ENCODE data around the gene YTHDF1. TPM values are rescaled to one million over a fixed set of nuclear protein-coding genes. Genes with fewer than 3 reads are reported as not detected.

Gene YTHDF1
- total and polyA plus RNA-seq, 2 experiments from 2014 or later, result 35.9 to 57.4 TPM

DNA sequence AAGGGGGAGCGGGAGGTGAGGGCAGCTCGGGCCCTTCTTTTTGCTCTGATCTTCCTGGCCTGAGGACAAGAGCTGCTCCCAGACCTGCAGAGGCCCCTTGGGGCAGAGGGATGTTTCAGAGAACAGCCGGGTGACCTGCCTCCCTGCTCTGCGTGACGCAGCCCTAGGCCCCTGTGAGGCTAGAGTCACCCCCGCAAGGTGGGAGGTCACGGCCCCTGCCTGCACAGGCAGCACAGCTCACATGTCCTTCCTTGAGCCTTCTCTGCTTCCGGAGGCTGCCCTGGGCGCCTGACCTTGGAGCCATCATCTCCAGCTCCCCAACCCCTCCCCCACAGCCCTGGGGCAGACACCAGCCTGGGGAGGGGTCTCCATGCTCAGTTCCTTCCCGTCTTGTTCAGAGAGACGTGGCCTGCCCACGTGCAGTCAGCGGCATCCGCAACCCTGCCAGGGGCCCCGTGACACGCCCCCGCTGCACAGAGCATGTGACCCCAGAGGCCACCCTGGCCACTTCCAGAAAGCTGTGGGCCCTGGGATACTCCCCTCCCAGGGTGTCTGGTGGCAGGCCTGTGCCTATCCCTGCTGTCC lies 19.6 kb upstream of the YTHDF1 start, which contains the start of gene BIRC7:
Gene BIRC7, plus strand, starts transcription at position 507 of the 585 bp plus-strand sequence. CDS start 192 bp downstream, outside the sequence.
- Histone ChIP-seq H3K27ac (no peak within 1 kb of the TSS), H3K9me2 (replicated peaks; ENCODE audit: insufficient read depth) (no peaks in the 10 kb centered on the region), H3K4me3 (no peak within 1 kb of the TSS), H3K9me3 (ENCODE audit: low read depth) (no peaks in the 10 kb centered on the region), H3K27me3 (no peaks in the 10 kb centered on the region), H2AFZ (no peak within 1 kb of the TSS), H4K20me1 (ENCODE audit: insufficient read depth, poor library complexity, severe bottlenecking) (no peaks in the 10 kb centered on the region), H3K36me3 (replicated peaks; ENCODE audit: insufficient read depth, low read depth) (no peaks in the 10 kb centered on the region), H3K79me2 (no peaks in the 10 kb centered on the region), H3K4me1 (ENCODE audit: insufficient read depth) (peaks cover 13% of the 10 kb centered on the region), H3K4me2 (no peak within 1 kb of the TSS)
- DNase-seq (ENCODE audit: low spot score), result no peak
- TF ChIP-seq EZH2phosphoT487 (IDR thresholded peaks at IDR 0.05; ENCODE audit: low read depth, severe bottlenecking, unreplicated experiment) (no peak), EZH2 (IDR thresholded peaks at IDR 0.05; ENCODE audit: borderline replicate concordance) (no peak)
- TF ChIP-seq, protein P1, sequence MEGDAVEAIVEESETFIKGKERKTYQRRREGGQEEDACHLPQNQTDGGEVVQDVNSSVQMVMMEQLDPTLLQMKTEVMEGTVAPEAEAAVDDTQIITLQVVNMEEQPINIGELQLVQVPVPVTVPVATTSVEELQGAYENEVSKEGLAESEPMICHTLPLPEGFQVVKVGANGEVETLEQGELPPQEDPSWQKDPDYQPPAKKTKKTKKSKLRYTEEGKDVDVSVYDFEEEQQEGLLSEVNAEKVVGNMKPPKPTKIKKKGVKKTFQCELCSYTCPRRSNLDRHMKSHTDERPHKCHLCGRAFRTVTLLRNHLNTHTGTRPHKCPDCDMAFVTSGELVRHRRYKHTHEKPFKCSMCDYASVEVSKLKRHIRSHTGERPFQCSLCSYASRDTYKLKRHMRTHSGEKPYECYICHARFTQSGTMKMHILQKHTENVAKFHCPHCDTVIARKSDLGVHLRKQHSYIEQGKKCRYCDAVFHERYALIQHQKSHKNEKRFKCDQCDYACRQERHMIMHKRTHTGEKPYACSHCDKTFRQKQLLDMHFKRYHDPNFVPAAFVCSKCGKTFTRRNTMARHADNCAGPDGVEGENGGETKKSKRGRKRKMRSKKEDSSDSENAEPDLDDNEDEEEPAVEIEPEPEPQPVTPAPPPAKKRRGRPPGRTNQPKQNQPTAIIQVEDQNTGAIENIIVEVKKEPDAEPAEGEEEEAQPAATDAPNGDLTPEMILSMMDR (IDR thresholded peaks at IDR 0.05; ENCODE audit: poor library complexity), result no peak
- 46% methylated on average over 15 of the region's 17 CpGs for WGBS (ENCODE audit: low lambda C conversion rate, missing lambda C conversion rate)

- WGBS (ENCODE audit: low lambda C conversion rate, missing lambda C conversion rate), result 18% methylated on average over 18 of the region's 20 CpGs
- no peaks in the 10 kb centered on the region for H4K20me1 ChIP-seq (ENCODE audit: insufficient read depth, poor library complexity, severe bottlenecking)
- H3K79me2 ChIP-seq, result no peaks in the 10 kb centered on the region
- peaks cover 13% of the 10 kb centered on the region for H3K4me1 ChIP-seq (ENCODE audit: insufficient read depth)
- no peak overlapping the region for H3K4me3 ChIP-seq
- no peaks in the 10 kb centered on the region for H3K9me3 ChIP-seq (ENCODE audit: low read depth)
- TF ChIP-seq, protein P1 (IDR thresholded peaks at IDR 0.05; ENCODE audit: poor library complexity), result peak; percentile 42
- no peak for TF ChIP-seq EZH2phosphoT487 (IDR thresholded peaks at IDR 0.05; ENCODE audit: low read depth, severe bottlenecking, unreplicated experiment)
- no peak overlapping the region for H3K4me2 ChIP-seq
- H3K27me3 ChIP-seq, result no peaks in the 10 kb centered on the region
- no peak overlapping the region for H3K27ac ChIP-seq
- peak; percentile 74 for DNase-seq (ENCODE audit: low spot score)
- no peaks in the 10 kb centered on the region for H3K36me3 ChIP-seq (replicated peaks; ENCODE audit: insufficient read depth, low read depth)
- no peak overlapping the region for H2AFZ ChIP-seq
- no peaks in the 10 kb centered on the region for H3K9me2 ChIP-seq (replicated peaks; ENCODE audit: insufficient read depth)
These were observed 18.9 kb upstream of the YTHDF1 start for GRCh38 chr20:63234693-63235398.

DNA sequence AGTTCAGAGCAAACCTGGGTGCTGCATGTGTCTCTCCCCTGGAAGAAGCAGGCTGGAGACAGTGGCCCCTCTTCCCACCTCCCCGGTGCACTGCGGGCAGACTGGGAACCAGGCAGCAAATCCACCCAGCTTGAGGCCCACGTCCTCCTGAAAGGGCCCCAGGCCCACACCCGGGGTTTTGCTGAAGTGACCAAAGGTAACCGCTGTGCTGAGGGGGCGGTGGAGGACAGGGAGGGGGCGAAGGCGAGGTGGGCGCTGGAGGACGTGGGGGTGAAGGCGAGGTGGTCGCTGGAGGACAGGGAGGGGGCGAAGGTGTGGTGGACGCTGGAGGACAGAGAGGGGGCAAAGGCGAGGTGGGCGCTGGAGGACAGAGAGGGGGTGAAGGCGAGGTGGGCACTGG lies 18.0 kb upstream of the YTHDF1 start:
- no peak overlapping the region for H3K4me2 ChIP-seq

GRCh38 chr20:63233061-63233344 lies 17.1 kb upstream of the YTHDF1 start:
- Histone ChIP-seq H3K36me3 (replicated peaks; ENCODE audit: insufficient read depth, low read depth) (no peaks in the 10 kb centered on the region), H3K27ac (no peak overlapping the region), H4K20me1 (ENCODE audit: insufficient read depth, poor library complexity, severe bottlenecking) (no peaks in the 10 kb centered on the region), H3K79me2 (no peaks in the 10 kb centered on the region), H3K4me3 (no peak overlapping the region), H3K9me2 (replicated peaks; ENCODE audit: insufficient read depth) (no peaks in the 10 kb centered on the region), H3K27me3 (no peaks in the 10 kb centered on the region), H2AFZ (no peak overlapping the region), H3K4me2 (no peak overlapping the region), H3K9me3 (ENCODE audit: low read depth) (no peaks in the 10 kb centered on the region), H3K4me1 (ENCODE audit: insufficient read depth) (peaks cover 13% of the 10 kb centered on the region)
- WGBS (ENCODE audit: low lambda C conversion rate, missing lambda C conversion rate), result 80% methylated on average over 3 of the region's 3 CpGs
- TF ChIP-seq, protein P1 (IDR thresholded peaks at IDR 0.05; ENCODE audit: poor library complexity), result no peak
- no peak for TF ChIP-seq EZH2phosphoT487 (IDR thresholded peaks at IDR 0.05; ENCODE audit: low read depth, severe bottlenecking, unreplicated experiment)
- TF ChIP-seq EZH2 (IDR thresholded peaks at IDR 0.05; ENCODE audit: borderline replicate concordance), result no peak
- DNase-seq (ENCODE audit: low spot score), result no peak

More for the DNA sequence above, 18.0 kb upstream of the YTHDF1 start:
- Histone ChIP-seq H4K20me1 (ENCODE audit: insufficient read depth, poor library complexity, severe bottlenecking) (no peaks in the 10 kb centered on the region), H3K36me3 (replicated peaks; ENCODE audit: insufficient read depth, low read depth) (no peaks in the 10 kb centered on the region), H3K9me2 (replicated peaks; ENCODE audit: insufficient read depth) (no peaks in the 10 kb centered on the region), H3K79me2 (no peaks in the 10 kb centered on the region), H2AFZ (no peak overlapping the region), H3K4me3 (no peak overlapping the region), H3K27me3 (no peaks in the 10 kb centered on the region), H3K4me1 (ENCODE audit: insufficient read depth) (peaks cover 13% of the 10 kb centered on the region), H3K27ac (no peak overlapping the region), H3K9me3 (ENCODE audit: low read depth) (no peaks in the 10 kb centered on the region)
- no peak for DNase-seq (ENCODE audit: low spot score)
- TF ChIP-seq EZH2phosphoT487 (IDR thresholded peaks at IDR 0.05; ENCODE audit: low read depth, severe bottlenecking, unreplicated experiment), result no peak
- WGBS (ENCODE audit: low lambda C conversion rate, missing lambda C conversion rate), result 90% methylated on average over 10 of the region's 17 CpGs

Data from hepatocyte (in vitro differentiated cells).